GM18507 (cell line): ENCODE measurements around the gene CHST12.
A peak's percentile ranks its signal among the peaks of the same experiment; 100 is the strongest.
"Not testable (repeated sequence)": the region's sequence is repeated elsewhere in the genome, so short reads cannot be mapped to it uniquely, and the experiment has no call there.

Source experiments
- DNase-seq: peaks from one replicate; pipeline ENCODE4 v3.0.0; 2011; ENCODE audit warnings: low read depth; ENCODE audit not compliant: insufficient read length; ENCODE audit errors: extremely low spot score
- FAIRE-seq: peaks from 2 replicates; lab custom pipeline; 2011; peaks lifted over from hg19 to GRCh38; lab: Jason Lieb, UNC

The CHST12 gene

GRCh38 chr7:2451171-2452073 is 48.0 kb downstream of the CHST12 start:
- FAIRE-seq, result peak; percentile 33

GRCh38 chr7:2452074-2452507 is 48.7 kb downstream of the CHST12 start:
- no peak for DNase-seq
- FAIRE-seq, result peak; percentile 51

More at GRCh38 chr7:2451171-2452073, 48.0 kb downstream of the CHST12 start:
- peak; percentile 80 for DNase-seq

GRCh38 chr7:2452643-2453270 is 49.3 kb downstream of the CHST12 start:
- no peak for DNase-seq
- FAIRE-seq, result no peak

- not testable (repeated sequence) for FAIRE-seq, DNase-seq
Measured at GRCh38 chr7:2453849-2454248, 50.4 kb downstream of the CHST12 start.

GRCh38 chr7:2459674-2460073 is 56.3 kb downstream of the CHST12 start:
- FAIRE-seq (no peak), DNase-seq (no peak)

- FAIRE-seq (no peak), DNase-seq (no peak)
Measured at GRCh38 chr7:2460188-2460587, 56.8 kb downstream of the CHST12 start.

GRCh38 chr7:2460641-2461040 is 57.2 kb downstream of the CHST12 start:
- no peak for FAIRE-seq
- DNase-seq, result no peak

GRCh38 chr7:2461268-2462026 is 58.0 kb downstream of the CHST12 start:
- no peak for FAIRE-seq
- DNase-seq, result no peak

- no peak for FAIRE-seq
- no peak for DNase-seq
Measured at GRCh38 chr7:2462731-2463130, 59.3 kb downstream of the CHST12 start.

GRCh38 chr7:2465928-2466327 is 62.5 kb downstream of the CHST12 start:
- no peak for DNase-seq
- FAIRE-seq, result no peak

- FAIRE-seq (no peak), DNase-seq (no peak)
Measured at GRCh38 chr7:2466675-2467074, 63.3 kb downstream of the CHST12 start.

GRCh38 chr7:2468227-2468626 is 64.8 kb downstream of the CHST12 start:
- FAIRE-seq (no peak), DNase-seq (no peak)

- not testable (repeated sequence) for DNase-seq, FAIRE-seq
Measured at GRCh38 chr7:2469460-2470203, 66.2 kb downstream of the CHST12 start.

GRCh38 chr7:2470204-2471021 is 67.0 kb downstream of the CHST12 start:
- DNase-seq (no peak), FAIRE-seq (no peak)

GRCh38 chr7:2471022-2471329 is 67.6 kb downstream of the CHST12 start:
- FAIRE-seq, result no peak
- DNase-seq, result no peak

GRCh38 chr7:2471396-2471795 is 68.0 kb downstream of the CHST12 start:
- FAIRE-seq, result no peak
- DNase-seq, result no peak

GRCh38 chr7:2472739-2473138 is 69.3 kb downstream of the CHST12 start:
- DNase-seq (no peak), FAIRE-seq (no peak)

- DNase-seq (no peak), FAIRE-seq (no peak)
Measured at GRCh38 chr7:2473496-2474180, 70.2 kb downstream of the CHST12 start.
